T-helper 1 cell (primary cell): Measurements from ENCODE around the gene DENR.
"Not testable (repeated sequence)": the region's sequence is repeated elsewhere in the genome, so short reads cannot be mapped to it uniquely, and the experiment has no call there.

Experiments
- DNase-seq, 5 donors: peaks; one replicate each; pipeline ENCODE4 v3.0.0-alpha.2; 2012 to 2020
- total RNA-seq, 4 donors: gene quantifications; one replicate each; lab custom pipeline; 2026; lab: John Stamatoyannopoulos, UW

Gene DENR, protein sequence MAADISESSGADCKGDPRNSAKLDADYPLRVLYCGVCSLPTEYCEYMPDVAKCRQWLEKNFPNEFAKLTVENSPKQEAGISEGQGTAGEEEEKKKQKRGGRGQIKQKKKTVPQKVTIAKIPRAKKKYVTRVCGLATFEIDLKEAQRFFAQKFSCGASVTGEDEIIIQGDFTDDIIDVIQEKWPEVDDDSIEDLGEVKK
- 51.4 to 78.9 (median 56.9) reads per million in 4 donors for total RNA-seq

DNA sequence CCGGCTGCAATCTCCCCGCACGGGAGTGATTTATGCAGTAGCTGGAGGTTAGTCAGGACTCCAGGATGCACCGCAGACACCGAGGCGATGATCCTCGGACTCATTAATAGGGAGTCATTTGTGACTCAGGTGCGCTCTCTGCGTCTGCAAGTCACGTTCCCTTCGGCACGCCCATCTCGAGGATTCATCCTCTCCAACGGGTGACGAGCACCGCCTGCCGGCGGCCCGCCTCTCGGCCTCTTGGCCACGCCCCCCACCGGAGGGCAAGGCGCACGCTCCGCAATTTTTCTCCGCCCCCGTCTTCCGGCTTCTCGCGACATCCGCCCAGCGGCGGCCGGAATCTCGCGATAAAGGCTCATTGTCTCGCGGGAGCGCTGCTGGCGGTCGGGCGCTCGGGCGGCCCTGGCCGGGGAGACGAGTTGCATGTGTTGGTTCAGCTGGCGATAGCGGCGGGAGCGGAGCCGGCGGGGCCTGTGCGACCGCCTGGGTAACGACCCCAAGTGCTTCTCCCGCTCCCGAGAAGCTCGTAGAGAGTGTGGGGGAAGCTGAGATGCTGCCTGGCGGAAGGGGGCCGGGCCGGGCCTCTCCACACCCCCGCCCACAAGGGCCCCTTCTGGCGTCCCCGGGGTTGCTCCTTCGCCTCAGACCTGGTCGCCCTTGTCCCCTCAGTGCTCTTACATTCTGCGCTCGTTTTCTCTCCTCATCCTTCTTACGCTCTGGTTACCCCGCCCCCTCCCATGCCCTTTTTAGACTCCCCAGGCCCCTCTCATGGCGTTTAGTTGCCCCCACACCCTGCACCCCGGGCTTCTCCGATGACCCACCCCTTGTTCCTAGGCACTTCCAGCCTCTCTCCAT lies at the start of gene DENR:
TSS of gene DENR (plus strand) at position 361 of the 855 bp plus-strand sequence. CDS start 878 bp downstream, outside the sequence.
- DNase-seq = peak; percentile 98 to 99 (median 99)

DNA sequence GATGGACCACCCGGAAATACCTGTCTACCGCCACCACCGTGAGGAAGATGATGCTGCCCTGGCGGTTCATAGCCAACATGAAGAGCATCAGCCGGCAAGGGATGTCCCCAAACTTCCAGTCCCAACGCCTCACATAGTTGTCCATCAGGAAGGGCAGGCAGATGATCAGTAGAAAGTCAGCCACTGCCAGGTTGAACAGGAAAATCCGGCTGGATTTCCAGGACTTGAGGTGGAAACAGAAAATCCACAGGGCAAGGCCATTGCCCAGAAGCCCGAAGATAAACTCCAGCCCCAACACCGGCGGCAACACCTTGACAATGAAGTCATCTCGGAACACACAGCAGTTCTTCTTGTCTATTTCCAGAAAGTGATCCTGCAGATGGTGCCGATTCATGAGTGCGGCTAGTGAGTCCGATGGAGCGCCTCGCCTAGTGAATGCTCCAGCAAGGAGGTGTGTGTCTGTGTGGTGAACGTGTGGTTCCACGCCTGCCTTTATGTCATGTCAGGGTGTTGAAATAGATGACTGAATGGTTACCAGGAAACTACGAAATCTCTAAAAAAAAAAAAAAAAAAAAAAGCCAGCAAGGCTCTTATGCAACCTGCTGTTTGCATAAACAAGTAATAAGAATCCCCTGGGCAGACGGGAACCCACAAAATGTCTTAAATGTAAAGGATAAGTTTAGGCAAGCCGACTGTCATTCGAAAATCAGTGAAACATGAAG lies 49.6 kb upstream of the DENR start, which contains the start of gene HCAR2:
TSS of gene HCAR2 (minus strand) at position 468 of the 722 bp plus-strand sequence. CDS start at position 394, 74 bp downstream.
- DNase-seq = not testable (repeated sequence)

DNA sequence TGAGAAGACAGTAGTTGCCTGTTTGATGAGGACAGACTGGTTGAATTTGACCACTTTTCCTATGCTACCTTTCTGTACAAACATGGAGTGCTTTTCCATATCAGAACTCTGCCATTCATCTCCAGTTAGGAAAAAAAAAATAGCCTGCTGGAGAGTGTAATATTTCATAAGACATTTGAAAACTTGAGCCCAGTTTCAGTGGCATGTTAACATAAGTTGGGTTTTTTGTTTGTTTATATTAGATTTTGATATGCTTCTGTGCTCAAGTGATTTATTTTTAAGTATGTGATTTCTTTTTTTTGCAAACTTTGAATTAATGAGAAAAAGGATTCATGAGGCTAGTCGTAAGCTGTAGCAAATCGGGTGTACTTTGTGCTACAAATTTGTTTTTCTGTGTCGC lies 48.8 kb upstream of the DENR start:
- DNase-seq = not testable (repeated sequence)

DNA sequence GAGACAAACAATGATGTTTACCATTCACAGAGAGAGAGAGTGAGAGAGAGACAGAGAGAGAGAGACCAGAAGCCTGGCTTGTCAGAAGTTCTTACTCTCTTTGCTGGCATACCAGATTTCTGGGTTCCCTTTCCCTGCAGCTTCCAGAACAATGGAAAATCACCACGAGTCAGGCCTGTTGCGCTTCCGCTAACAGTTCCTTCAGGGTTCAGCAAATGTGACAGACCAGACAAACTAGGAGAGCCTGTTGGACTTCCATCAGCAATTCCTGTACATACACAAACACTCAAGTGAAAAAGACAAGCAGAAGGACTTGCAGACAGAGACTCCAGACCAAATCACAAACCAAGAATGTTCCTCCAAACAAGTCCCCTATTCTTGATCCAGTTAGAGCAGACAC lies 43.3 kb upstream of the DENR start:
- not testable (repeated sequence) for DNase-seq

- DNase-seq = not testable (repeated sequence)
Observed at GRCh38 chr12:122710341-122710740, 42.3 kb upstream of the DENR start.

- not testable (repeated sequence) for DNase-seq
Observed at GRCh38 chr12:122711266-122711665, 41.4 kb upstream of the DENR start.

DNA sequence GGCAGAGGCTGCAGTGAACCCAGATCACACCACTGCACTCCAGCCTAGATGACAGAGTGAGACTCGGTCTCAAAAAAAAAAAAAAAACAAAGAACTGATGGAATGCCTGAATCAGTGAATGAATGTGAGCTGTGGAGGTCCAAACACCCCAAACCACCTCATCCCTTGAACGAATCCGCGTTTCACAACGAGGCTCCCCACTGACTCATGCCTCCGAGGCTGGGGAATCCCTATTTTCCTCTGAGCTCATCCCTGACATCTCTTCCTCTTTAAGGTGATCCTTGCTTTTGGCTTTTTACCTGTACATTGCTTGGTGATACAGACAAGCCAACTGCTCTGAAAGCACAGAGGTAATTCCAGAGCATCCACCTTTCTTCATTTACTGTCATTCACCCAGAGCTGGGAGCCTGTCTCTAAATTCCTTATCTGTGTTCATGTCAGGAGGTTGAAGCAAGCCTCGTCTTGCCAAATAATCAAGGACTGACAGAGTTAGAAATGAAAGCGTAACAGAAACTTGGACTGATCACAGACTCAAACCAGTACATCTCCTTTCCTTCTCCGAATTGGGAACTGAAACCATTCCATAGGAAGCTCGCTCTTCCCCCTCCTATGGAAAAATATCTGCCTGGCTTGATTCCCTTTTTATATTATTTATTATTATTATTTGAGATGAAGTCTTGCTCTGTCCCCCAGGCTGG lies 39.0 kb upstream of the DENR start:
- DNase-seq = not testable (repeated sequence)

- not testable (repeated sequence) for DNase-seq
Observed at GRCh38 chr12:122715211-122715610, 37.4 kb upstream of the DENR start.

DNA sequence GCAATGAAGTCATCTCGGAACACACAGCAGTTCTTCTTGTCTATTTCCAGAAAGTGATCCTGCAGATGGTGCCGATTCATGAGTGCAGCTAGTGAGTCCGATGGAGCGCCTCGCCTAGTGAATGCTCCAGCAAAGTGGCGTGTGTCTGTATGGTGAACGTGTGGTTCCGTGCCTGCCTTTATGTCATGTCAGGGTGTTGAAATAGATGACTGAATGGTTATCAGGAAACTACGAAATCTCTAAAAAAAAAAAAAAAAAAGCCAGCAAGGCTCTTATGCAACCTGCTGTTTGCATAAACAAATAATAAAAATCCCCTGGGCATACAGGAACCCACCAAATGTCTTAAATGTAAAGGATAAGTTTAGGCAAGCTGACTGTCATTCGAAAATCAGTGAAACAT lies 36.0 kb upstream of the DENR start, which contains the start of gene HCAR3:
TSS of gene HCAR3 (minus strand) at position 154 of the 400 bp plus-strand sequence. CDS start at position 80, 74 bp downstream.
- DNase-seq = not testable (repeated sequence)

GRCh38 chr12:122721057-122721545 lies 31.5 kb upstream of the DENR start:
- peak in 1 of 5 donors; percentile 68 for DNase-seq

DNA sequence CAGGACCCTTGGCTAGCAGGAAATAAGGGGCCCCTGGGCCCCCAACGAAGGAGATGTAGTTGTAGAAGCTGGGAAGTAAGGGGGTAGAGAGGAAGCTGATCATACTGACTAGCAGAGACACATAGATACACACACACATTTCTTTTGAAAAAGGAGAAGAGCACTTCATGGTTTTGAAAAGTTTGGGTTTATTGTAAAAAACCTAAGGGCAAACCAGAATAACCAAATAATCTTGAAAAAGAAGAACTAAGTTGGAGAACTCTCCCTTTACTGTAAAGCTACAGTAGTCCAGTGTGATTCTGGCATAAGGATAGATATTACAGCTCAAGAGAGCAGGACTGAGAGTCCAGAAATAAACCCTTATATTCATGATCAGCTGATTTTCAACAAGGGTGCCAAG lies 30.2 kb upstream of the DENR start:
- DNase-seq = no peak

DNA sequence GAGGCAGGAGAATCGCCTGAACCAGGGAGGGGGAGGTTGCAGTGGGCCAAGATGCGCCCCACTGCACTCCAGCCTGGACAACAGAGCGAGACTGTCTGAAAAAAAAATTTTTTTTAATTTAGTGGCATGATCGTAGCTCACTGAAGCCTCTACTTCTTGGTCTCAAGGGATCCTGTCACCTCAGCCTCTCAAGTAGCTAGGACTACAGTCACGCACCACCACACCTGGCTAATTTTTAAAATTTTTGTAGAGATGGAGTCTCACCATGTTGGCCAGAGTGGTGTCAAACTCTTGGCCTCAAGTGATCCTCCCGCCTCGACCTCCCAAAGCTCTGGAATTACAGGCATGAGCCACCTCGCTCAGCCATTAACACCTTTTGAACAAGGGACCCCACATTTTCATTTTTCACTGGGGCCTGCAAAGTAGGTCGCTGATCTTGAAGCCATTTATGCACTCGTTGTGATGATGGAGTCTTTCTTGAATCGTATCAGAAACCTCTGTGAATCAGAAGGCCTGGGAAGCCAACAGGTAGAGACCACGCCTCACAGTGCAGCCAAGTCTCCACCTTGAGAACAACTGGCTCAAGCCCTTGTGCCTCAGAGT lies 27.9 kb upstream of the DENR start:
- DNase-seq = no peak

- DNase-seq = no peak
Observed at GRCh38 chr12:122725452-122726079, 27.1 kb upstream of the DENR start.

- peak in 1 of 5 donors; percentile 33 for DNase-seq
Observed at GRCh38 chr12:122726080-122726558, 26.5 kb upstream of the DENR start.

GRCh38 chr12:122729583-122730214 lies 22.9 kb upstream of the DENR start:
- no peak for DNase-seq

- peak in 3 of 5 donors; percentile 5 to 87 (median 6) for DNase-seq
Observed at GRCh38 chr12:122730215-122731014, 22.2 kb upstream of the DENR start, which contains the start of gene HCAR1. HCAR1 (minus strand) TSS chr12:122730844; CDS start chr12:122730339, 505 bp downstream.

DNA sequence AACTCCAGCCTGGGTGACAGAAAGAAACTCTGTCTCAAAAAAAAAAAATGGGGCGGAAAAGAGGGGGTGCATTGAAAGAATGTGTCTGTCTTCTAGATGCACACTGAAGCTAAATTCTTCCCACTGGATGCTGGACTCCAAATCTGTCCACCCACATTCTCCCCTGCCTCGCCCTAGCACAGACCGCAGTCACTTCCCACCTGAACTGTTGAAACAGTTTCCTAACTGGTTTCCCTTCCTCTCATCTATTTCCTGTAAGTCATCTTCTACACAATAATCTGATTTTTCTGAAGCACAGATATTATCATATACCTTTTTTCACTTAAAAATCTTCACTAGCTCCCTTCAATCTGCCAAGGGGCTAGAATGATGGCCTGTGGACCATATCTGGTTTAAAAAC lies 20.5 kb upstream of the DENR start:
- peak in 1 of 5 donors; percentile 33 for DNase-seq

GRCh38 chr12:122732611-122733010 lies 20.0 kb upstream of the DENR start:
- DNase-seq = no peak

GRCh38 chr12:122738571-122738970 lies 14.1 kb upstream of the DENR start:
- no peak for DNase-seq
